ENCODE measurements around the gene TAS2R4. TPM values are rescaled to one million over a fixed set of nuclear protein-coding genes. Genes with fewer than 3 reads are reported as not detected.

Gene TAS2R4
- total and polyA plus RNA-seq, 2 donors (not counting 3 experiments of a cell fraction or from before 2014, with no cell fraction given): 0.30 to 1.4 TPM

DNA sequence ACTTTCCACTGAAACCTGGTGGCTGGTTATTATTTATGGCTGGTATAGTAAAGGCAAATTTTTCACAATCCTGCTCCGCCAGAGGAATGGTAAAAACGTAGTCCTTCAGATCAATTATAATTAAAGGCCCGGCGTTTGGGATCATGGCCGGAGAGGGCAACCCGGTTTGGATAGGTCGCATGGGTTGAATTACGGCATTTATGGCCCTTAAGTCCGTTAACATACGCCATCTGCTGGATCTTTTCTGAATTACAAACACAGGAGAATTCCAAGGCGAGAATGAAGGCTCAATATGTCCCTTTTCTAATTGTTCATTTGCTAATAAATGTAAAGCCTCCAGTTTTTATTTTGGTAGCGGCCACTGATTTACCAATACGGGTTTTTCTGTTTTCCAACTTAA is 23.8 kb upstream of the TAS2R4 start:
- TF ChIP-seq POLR2AphosphoS5 (IDR thresholded peaks at IDR 0.05; ENCODE audit: insufficient read depth, low read depth, low read length): no peak
- no peak for TF ChIP-seq GATA2 (IDR thresholded peaks at IDR 0.05; ENCODE audit: insufficient read depth, insufficient read length, low read depth, low read length)
- TF ChIP-seq JUN (IDR thresholded peaks at IDR 0.05; ENCODE audit: borderline replicate concordance, insufficient read depth, insufficient read length, low read depth): no peak
- TF ChIP-seq FOS (IDR thresholded peaks at IDR 0.05; ENCODE audit: borderline replicate concordance, insufficient read depth, low read length): no peak
- no peak for TF ChIP-seq MYC (IDR thresholded peaks at IDR 0.05; ENCODE audit: low read depth, low read length)
- TF ChIP-seq POLR2A (IDR thresholded peaks at IDR 0.05; ENCODE audit: low read depth, low read length): no peak
- TF ChIP-seq, protein P1, sequence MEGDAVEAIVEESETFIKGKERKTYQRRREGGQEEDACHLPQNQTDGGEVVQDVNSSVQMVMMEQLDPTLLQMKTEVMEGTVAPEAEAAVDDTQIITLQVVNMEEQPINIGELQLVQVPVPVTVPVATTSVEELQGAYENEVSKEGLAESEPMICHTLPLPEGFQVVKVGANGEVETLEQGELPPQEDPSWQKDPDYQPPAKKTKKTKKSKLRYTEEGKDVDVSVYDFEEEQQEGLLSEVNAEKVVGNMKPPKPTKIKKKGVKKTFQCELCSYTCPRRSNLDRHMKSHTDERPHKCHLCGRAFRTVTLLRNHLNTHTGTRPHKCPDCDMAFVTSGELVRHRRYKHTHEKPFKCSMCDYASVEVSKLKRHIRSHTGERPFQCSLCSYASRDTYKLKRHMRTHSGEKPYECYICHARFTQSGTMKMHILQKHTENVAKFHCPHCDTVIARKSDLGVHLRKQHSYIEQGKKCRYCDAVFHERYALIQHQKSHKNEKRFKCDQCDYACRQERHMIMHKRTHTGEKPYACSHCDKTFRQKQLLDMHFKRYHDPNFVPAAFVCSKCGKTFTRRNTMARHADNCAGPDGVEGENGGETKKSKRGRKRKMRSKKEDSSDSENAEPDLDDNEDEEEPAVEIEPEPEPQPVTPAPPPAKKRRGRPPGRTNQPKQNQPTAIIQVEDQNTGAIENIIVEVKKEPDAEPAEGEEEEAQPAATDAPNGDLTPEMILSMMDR (IDR thresholded peaks at IDR 0.05; ENCODE audit: extremely low read depth in 1 of 2, insufficient read depth in 1 of 2, low read depth in 1 of 2, low read length in 2 of 2): no peak
- no peak for TF ChIP-seq EZH2 (IDR thresholded peaks at IDR 0.05; ENCODE audit: borderline replicate concordance, low read depth, low read length, severe bottlenecking)
- TF ChIP-seq, protein P2, sequence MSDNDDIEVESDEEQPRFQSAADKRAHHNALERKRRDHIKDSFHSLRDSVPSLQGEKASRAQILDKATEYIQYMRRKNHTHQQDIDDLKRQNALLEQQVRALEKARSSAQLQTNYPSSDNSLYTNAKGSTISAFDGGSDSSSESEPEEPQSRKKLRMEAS (IDR thresholded peaks at IDR 0.05; ENCODE audit: insufficient read depth, insufficient read length): no peak
- dilution Hi-C loops (cut with MboI; ENCODE audit: extremely low pct_ligation_motif_present, low sequenced_read_pairs): no loop called here
- FAIRE-seq (no peak), DNase-seq (ENCODE audit: low read depth, low spot score) (no peak)
- CTCF ChIA-PET: no interaction called here
- H3K36me3 ChIP-seq (ENCODE audit: control insufficient read depth in 2 of 2, extremely low read depth in 1 of 2, insufficient read depth in 2 of 2, low read length in 2 of 2): peaks cover 19 to 21% of the 10 kb centered on the region in 2 experiments
- H3K27ac ChIP-seq (ENCODE audit: insufficient read depth, low read depth, low read length): no peak overlapping the region
- H3K4me2 ChIP-seq (ENCODE audit: insufficient read depth, low read length): no peak overlapping the region
- POLR2A ChIA-PET: no interaction called here
- H3K4me1 ChIP-seq (ENCODE audit: control insufficient read depth, extremely low read depth, insufficient read depth, low read length): no peaks in the 10 kb centered on the region
- H3K9me1 ChIP-seq (replicated peaks; ENCODE audit: control insufficient read depth, extremely low read depth, insufficient read depth, low read length): no peaks in the 10 kb centered on the region
- H2AFZ ChIP-seq (ENCODE audit: low read depth, low read length): no peak overlapping the region
- no peaks in the 10 kb centered on the region for H3K79me2 ChIP-seq (ENCODE audit: control insufficient read depth, insufficient read depth, low read length)
- intact Hi-C loops (cut with micrococcal nuclease): loop anchor here (10.0 kb wide), 1 partner anchor 572 kb away; no protein-coding TSS in a partner anchor
- peaks cover 3% of the 10 kb centered on the region for H3K9me3 ChIP-seq (replicated peaks; ENCODE audit: control insufficient read depth, insufficient read depth, low read length)
- no peak overlapping the region for H3K4me3 ChIP-seq (replicated peaks in 1 of 3; ENCODE audit: insufficient read depth in 1 of 3, low read depth in 1 of 3, low read length in 3 of 3)
- no peaks in the 10 kb centered on the region for H3K27me3 ChIP-seq (ENCODE audit: control insufficient read depth in 2 of 2, insufficient read depth in 2 of 2, low read length in 2 of 2)
- no peaks in the 10 kb centered on the region for H4K20me1 ChIP-seq (replicated peaks; ENCODE audit: control insufficient read depth, extremely low read depth, insufficient read depth, low read length)
- BruUV-seq (replicated peaks): no TSS peak
- H3K9ac ChIP-seq (replicated peaks; ENCODE audit: extremely low read depth, insufficient read depth, low read length): no peak overlapping the region

Data from endothelial cell of umbilical vein (primary cell).